HEK293 (cell line): Measurements from ENCODE around the gene IL1A.

ENCODE experiments used
- CTCF ChIP-seq: fragments of 450-650 bp; formaldehyde crosslinking; IDR thresholded peaks from 2 replicates; pipeline ENCODE4 v1.5.1; 2016; ENCODE audit warnings: missing biosample characterization, missing genetic modification characterization
- KLF16 ChIP-seq: fragments of 450-650 bp; formaldehyde crosslinking; IDR thresholded peaks from 2 replicates; pipeline ENCODE4 v1.5.1; 2017; ENCODE audit warnings: missing biosample characterization, missing genetic modification characterization
- PRDM10 ChIP-seq: fragments of 450-650 bp; formaldehyde crosslinking; IDR thresholded peaks from 2 replicates; pipeline ENCODE4 v1.5.1; 2016; ENCODE audit warnings: missing biosample characterization, missing genetic modification characterization
- SALL2 ChIP-seq: fragments of 450-650 bp; formaldehyde crosslinking; IDR thresholded peaks from 2 replicates; pipeline ENCODE4 v1.5.0; 2017; ENCODE audit warnings: missing biosample characterization, mild to moderate bottlenecking, missing genetic modification characterization, borderline replicate concordance
- YY1 ChIP-seq: fragments of 450-650 bp; formaldehyde crosslinking; IDR thresholded peaks from 2 replicates; pipeline ENCODE4 v1.5.1; 2018; ENCODE audit warnings: missing biosample characterization, missing genetic modification characterization
- ZNF239 ChIP-seq: fragments of 450-650 bp; formaldehyde crosslinking; IDR thresholded peaks from 2 replicates; pipeline ENCODE4 v1.5.1; 2016; ENCODE audit warnings: missing biosample characterization, missing genetic modification characterization
- ZNF274 ChIP-seq, 2 experiments: fragments of 200-500 bp in 1 of 2; fragments of 450-650 bp in 1 of 2; sonication (Bioruptor generic) in 1 of 2; formaldehyde crosslinking in 1 of 2; IDR thresholded peaks; 2 replicates each; pipeline versions ENCODE4 v1.5.1 to v1.6.1; 2014 to 2016; ENCODE audit warnings: borderline replicate concordance in 1 of 2, inconsistent platforms in 1 of 2, low read length in 1 of 2, missing biosample characterization in 1 of 2, missing genetic modification characterization in 1 of 2
- ZNF48 ChIP-seq: fragments of 450-650 bp; formaldehyde crosslinking; IDR thresholded peaks from 2 replicates; pipeline ENCODE4 v1.5.1; 2016; ENCODE audit warnings: missing biosample characterization, missing genetic modification characterization
- ZNF660 ChIP-seq: fragments of 450-650 bp; IDR thresholded peaks from 2 replicates; pipeline ENCODE4 v1.5.1; 2018; ENCODE audit warnings: missing biosample characterization, mild to moderate bottlenecking, missing genetic modification characterization
- ZSCAN30 ChIP-seq: fragments of 450-650 bp; IDR thresholded peaks from 2 replicates; pipeline ENCODE4 v1.5.1; 2018; ENCODE audit warnings: missing biosample characterization, mild to moderate bottlenecking, missing genetic modification characterization, moderate library complexity

GRCh38 chr2:112782234-112782799 is 2.0 kb downstream of the IL1A start:
- TF ChIP-seq ZNF274 (IDR thresholded peaks at IDR 0.05; ENCODE audit: low read length) = no peak
- TF ChIP-seq ZNF274 (tag by site-specific recombination; IDR thresholded peaks at IDR 0.05; ENCODE audit: borderline replicate concordance) = no peak
- no peak for TF ChIP-seq KLF16 (tag by site-specific recombination)
- no peak for TF ChIP-seq ZSCAN30 (tag by site-specific recombination)
- TF ChIP-seq CTCF (tag by site-specific recombination) = no peak
- no peak for TF ChIP-seq ZNF48
- no peak for TF ChIP-seq SALL2 (tag by site-specific recombination)
- no peak for TF ChIP-seq ZNF660 (tag by site-specific recombination)
- no peak for TF ChIP-seq PRDM10
- no peak for TF ChIP-seq ZNF239 (tag by site-specific recombination)
- TF ChIP-seq YY1 (tag by site-specific recombination) = no peak
